Nephron progenitor cell (in vitro differentiated cells): ENCODE measurements around the gene ENDOV.

Experiments
- DNase-seq: peaks from one replicate; pipeline ENCODE4 v3.0.0; 2021
- H3K27ac Mint-ChIP-seq: 2 replicates; pipeline ENCODE4 v1.8.0; 2021; ENCODE audit warnings: mild to moderate bottlenecking, moderate library complexity, mixed read lengths
- H3K27me3 Mint-ChIP-seq: 2 replicates; pipeline ENCODE4 v1.8.0; 2021; ENCODE audit warnings: mild to moderate bottlenecking, low read depth, mixed read lengths; ENCODE audit not compliant: poor library complexity
- H3K36me3 Mint-ChIP-seq: 2 replicates; pipeline ENCODE4 v1.8.0; 2021; ENCODE audit warnings: low read depth, mixed read lengths
- H3K4me1 Mint-ChIP-seq: 2 replicates; pipeline ENCODE4 v1.8.0; 2021; ENCODE audit warnings: mixed read lengths
- H3K4me3 Mint-ChIP-seq: 2 replicates; pipeline ENCODE4 v1.8.0; 2021; ENCODE audit warnings: mild to moderate bottlenecking, moderate library complexity, mixed read lengths
- H3K9me3 Mint-ChIP-seq: 2 replicates; pipeline ENCODE4 v1.8.0; 2021; ENCODE audit warnings: mild to moderate bottlenecking, moderate library complexity, mixed read lengths
- CTCF ChIP-seq: fragments of 200-600 bp; sonication (generic); IDR thresholded peaks from 2 replicates; pipeline ENCODE4 v1.5.0; 2021; ENCODE audit warnings: antibody characterized with exemption

Gene ENDOV

DNA sequence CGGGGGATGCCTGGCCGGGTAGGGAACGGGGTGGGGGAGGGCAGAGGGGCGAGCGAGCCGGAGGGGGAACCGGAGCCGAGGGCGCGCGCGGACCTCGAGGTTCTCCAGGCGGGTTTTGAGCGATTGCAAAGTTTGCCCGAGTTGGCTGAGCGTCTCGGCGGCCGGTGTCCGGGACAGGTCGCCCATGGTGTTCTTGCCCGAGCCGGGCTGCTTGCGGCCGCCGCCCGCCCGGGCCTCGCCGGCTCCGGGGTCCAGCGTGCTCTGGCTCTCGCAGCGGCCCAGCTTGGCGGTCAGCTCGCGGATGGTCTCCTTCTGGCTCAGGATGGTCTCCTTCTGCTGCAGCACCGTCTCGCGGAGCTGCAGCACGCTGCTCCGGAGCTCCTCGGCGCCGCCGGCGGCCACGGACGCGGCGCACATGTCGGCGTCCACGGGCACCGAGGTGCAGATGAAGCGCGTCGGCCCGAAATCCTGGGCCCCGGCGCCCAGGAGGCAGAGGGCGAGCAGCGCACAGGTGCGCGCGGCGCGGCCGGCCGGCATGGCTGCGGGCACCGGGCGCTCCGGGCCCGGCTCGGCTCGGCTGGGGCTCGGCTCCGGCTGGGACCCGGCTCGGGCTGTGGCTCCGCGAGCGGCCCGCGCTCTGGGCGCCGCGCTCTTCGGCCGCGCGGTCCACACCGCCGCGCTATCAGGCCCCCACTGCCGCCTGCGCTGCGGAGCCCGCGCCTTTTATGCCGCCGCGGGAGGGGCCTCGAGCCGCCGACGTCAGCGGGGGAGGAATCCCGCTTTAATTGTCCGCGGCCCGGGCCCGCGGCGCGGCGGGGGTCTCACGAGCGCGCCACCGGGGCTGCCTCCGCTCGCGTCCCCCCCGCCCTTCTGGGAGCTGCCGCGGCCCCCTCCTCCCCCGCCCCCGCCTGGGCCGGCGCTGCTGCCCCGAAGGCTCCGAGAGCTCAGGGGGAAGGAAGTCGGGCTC is 61.2 kb downstream of the ENDOV start, which contains the start of gene NPTX1:
Gene NPTX1, minus strand, starts transcription at position 698 of the 967 bp plus-strand sequence. Its CDS starts 161 bp downstream, at position 537.
- Mint-ChIP-seq H3K27me3 (peaks cover 82% of the 10 kb centered on the region), H3K4me3 (peak within 1 kb of the TSS; percentile 67), H3K9me3 (no peaks in the 10 kb centered on the region), H3K4me1 (peaks cover 12% of the 10 kb centered on the region), H3K36me3 (no peaks in the 10 kb centered on the region), H3K27ac (no peak within 1 kb of the TSS)
- no peak for TF ChIP-seq CTCF
- DNase-seq = peak; percentile 54

DNA sequence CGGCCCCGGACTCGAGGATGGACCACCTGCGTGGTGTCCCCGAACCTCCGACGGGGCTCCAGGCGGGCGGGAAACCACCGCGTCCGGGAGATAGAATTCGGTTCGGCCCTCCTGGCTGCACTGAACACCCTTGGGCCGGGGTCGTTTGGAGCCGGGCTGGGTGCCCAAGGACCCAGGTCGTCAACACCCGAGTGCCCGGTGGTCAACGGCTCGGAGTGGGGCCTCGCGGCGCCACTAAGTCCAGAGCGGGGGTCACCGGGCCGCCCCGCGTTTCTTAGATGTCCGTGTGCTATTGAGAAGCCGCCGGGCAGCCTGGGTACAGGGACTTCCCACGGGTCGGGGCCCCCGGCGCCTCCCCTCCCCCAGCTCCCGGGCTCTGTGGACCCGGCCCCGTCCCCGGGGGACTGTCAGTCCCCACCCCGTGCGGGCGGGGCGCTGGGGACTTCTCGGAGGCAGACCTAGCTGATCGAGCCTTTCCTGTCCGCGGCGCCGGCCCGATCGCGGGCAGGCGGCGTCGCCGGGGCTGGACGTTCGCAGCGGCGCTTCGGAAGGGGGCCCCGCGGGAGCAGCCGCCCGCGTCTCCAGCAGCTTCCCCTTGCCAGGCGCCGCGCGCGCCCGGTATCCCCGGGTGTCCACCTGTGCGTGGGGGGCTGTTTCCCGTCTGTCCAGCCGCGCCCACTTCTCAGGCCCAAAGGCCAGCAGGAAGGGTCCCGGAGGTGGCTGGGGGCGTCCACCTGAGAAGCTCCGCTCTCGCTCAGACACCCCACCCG is 62.1 kb downstream of the ENDOV start:
- Mint-ChIP-seq H3K4me1 (peaks cover 12% of the 10 kb centered on the region), H3K27me3 (peaks cover 82% of the 10 kb centered on the region), H3K9me3 (no peaks in the 10 kb centered on the region), H3K36me3 (no peaks in the 10 kb centered on the region), H3K27ac (no peak overlapping the region), H3K4me3 (no peak overlapping the region)
- no peak for TF ChIP-seq CTCF
- peak; percentile 47 for DNase-seq

- no peak overlapping the region for H3K27ac Mint-ChIP-seq
- H3K36me3 Mint-ChIP-seq = no peaks in the 10 kb centered on the region
- no peak overlapping the region for H3K4me3 Mint-ChIP-seq
- no peaks in the 10 kb centered on the region for H3K9me3 Mint-ChIP-seq
- H3K4me1 Mint-ChIP-seq = peaks cover 12% of the 10 kb centered on the region
- peak; percentile 78 for DNase-seq
- peak; percentile 25 for TF ChIP-seq CTCF
- H3K27me3 Mint-ChIP-seq = peaks cover 82% of the 10 kb centered on the region
These were observed 62.9 kb downstream of the ENDOV start for GRCh38 chr17:80477647-80478478.

- TF ChIP-seq CTCF = no peak
- Mint-ChIP-seq H3K36me3 (no peaks in the 10 kb centered on the region), H3K27ac (no peak overlapping the region), H3K4me3 (peak overlapping the region; percentile 52), H3K9me3 (no peaks in the 10 kb centered on the region), H3K27me3 (peaks cover 82% of the 10 kb centered on the region), H3K4me1 (peaks cover 12% of the 10 kb centered on the region)
- DNase-seq = peak; percentile 45
These were observed 63.7 kb downstream of the ENDOV start for GRCh38 chr17:80478487-80479245.

DNA sequence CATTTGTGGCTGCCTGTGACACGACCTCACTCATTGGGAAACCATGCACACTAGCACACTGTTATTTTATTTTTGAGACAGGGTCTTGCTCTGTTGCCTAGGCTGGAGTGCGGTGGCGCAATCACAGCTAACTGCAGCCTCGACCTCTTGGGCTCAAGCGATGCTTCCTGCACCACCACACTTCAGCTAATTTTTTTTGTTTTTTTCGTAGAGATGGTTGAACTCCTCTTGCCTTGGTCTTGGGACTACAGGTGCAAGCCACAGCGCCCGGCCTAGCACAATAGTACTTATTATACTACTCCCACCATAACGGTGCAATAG is 64.2 kb downstream of the ENDOV start:
- Mint-ChIP-seq H3K36me3 (no peaks in the 10 kb centered on the region), H3K27ac (no peak overlapping the region), H3K9me3 (no peaks in the 10 kb centered on the region), H3K27me3 (peaks cover 82% of the 10 kb centered on the region), H3K4me3 (peak overlapping the region; percentile 52), H3K4me1 (peaks cover 12% of the 10 kb centered on the region)
- no peak for DNase-seq
- TF ChIP-seq CTCF = no peak
